Erythroblast (primary cell): ENCODE results near the gene C16orf74.

ENCODE experiments used
- GATA1 ChIP-seq: IDR thresholded peaks from 2 replicates; pipeline ENCODE4 v1.6.1; 2011; ENCODE audit warnings: low read depth, mild to moderate bottlenecking, control low read depth, low read length, moderate library complexity
- POLR2A ChIP-seq: IDR thresholded peaks from 2 replicates; pipeline ENCODE4 v1.6.1; 2011; ENCODE audit warnings: mild to moderate bottlenecking, low read length

DNA sequence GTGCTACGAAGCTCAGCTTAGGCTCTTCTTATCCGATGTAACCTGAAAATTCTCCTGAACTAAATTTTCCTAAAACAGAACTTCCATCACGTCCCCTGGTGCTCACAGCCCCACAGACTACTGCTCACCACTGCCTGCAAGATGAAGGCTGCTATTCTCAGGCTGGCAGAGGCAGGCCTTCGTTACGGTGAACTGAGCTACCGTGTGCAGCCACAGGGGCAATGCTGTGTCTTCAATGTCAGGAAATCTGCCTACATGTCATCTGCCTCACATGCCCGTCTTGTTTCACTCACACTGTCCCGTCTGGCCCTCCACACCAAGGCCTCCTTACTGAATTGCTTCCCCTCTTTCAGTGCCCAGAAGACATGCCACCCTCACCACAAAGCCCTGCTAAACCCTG, 32.5 kb upstream of the C16orf74 start:
- no peak for TF ChIP-seq POLR2A
- no peak for TF ChIP-seq GATA1
